ENCODE data around the gene SCFD2. TPM values are rescaled to one million over a fixed set of nuclear protein-coding genes. Genes with fewer than 3 reads are reported as not detected.

The SCFD2 gene
- total and polyA plus RNA-seq, 2 donors (not counting 3 experiments of a cell fraction or from before 2014, with no cell fraction given), result 12.3 to 22.8 TPM

DNA sequence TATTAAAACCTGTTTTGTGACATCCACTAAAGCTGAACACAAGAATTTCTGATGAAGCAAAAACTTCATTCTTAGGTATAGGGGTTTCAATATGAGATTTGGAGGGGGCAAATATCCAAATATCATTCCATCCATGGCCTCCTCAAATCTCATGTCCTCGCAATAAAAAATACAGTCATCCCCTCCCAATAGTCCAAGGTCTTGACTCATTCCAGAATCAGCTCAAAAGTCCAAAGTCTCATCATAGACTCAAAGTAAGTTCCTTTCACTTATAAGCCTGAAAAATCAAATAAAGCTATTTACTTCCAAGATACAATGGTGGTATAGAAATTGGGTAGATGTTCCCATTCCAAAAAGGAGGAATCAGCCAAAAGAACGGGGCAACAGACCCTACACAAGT is 213.4 kb downstream of the SCFD2 start:
- no peaks in the 10 kb centered on the region for H3K9me3 ChIP-seq (replicated peaks; ENCODE audit: control insufficient read depth, insufficient read depth, low read length)
- no peak overlapping the region for H3K4me2 ChIP-seq (ENCODE audit: insufficient read depth, low read length)
- H3K4me3 ChIP-seq (replicated peaks in 1 of 3; ENCODE audit: insufficient read depth in 1 of 3, low read depth in 1 of 3, low read length in 3 of 3), result no peak overlapping the region
- DNase-seq (ENCODE audit: low read depth, low spot score) (no peak), FAIRE-seq (no peak)
- no peaks in the 10 kb centered on the region for H3K36me3 ChIP-seq (ENCODE audit: control insufficient read depth in 2 of 2, extremely low read depth in 1 of 2, insufficient read depth in 2 of 2, low read length in 2 of 2)
- no peaks in the 10 kb centered on the region for H3K9me1 ChIP-seq (replicated peaks; ENCODE audit: control insufficient read depth, extremely low read depth, insufficient read depth, low read length)
- H3K4me1 ChIP-seq (ENCODE audit: control insufficient read depth, extremely low read depth, insufficient read depth, low read length), result no peaks in the 10 kb centered on the region
- ChIA-PET CTCF (interaction anchor here (0.9 to 1.1 kb wide), 2 partner anchors 45 to 139 kb away, joined by 3 to 4 read pairs; no protein-coding TSS in a partner anchor), POLR2A (no interaction called here)
- TF ChIP-seq JUN (IDR thresholded peaks at IDR 0.05; ENCODE audit: borderline replicate concordance, insufficient read depth, insufficient read length, low read depth) (no peak), MYC (IDR thresholded peaks at IDR 0.05; ENCODE audit: low read depth, low read length) (no peak), FOS (IDR thresholded peaks at IDR 0.05; ENCODE audit: borderline replicate concordance, insufficient read depth, low read length) (no peak), GATA2 (IDR thresholded peaks at IDR 0.05; ENCODE audit: insufficient read depth, insufficient read length, low read depth, low read length) (no peak), POLR2A (IDR thresholded peaks at IDR 0.05; ENCODE audit: low read depth, low read length) (no peak), EZH2 (IDR thresholded peaks at IDR 0.05; ENCODE audit: borderline replicate concordance, low read depth, low read length, severe bottlenecking) (no peak), POLR2AphosphoS5 (IDR thresholded peaks at IDR 0.05; ENCODE audit: insufficient read depth, low read depth, low read length) (no peak)
- TF ChIP-seq, protein P1, sequence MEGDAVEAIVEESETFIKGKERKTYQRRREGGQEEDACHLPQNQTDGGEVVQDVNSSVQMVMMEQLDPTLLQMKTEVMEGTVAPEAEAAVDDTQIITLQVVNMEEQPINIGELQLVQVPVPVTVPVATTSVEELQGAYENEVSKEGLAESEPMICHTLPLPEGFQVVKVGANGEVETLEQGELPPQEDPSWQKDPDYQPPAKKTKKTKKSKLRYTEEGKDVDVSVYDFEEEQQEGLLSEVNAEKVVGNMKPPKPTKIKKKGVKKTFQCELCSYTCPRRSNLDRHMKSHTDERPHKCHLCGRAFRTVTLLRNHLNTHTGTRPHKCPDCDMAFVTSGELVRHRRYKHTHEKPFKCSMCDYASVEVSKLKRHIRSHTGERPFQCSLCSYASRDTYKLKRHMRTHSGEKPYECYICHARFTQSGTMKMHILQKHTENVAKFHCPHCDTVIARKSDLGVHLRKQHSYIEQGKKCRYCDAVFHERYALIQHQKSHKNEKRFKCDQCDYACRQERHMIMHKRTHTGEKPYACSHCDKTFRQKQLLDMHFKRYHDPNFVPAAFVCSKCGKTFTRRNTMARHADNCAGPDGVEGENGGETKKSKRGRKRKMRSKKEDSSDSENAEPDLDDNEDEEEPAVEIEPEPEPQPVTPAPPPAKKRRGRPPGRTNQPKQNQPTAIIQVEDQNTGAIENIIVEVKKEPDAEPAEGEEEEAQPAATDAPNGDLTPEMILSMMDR (IDR thresholded peaks at IDR 0.05; ENCODE audit: extremely low read depth in 1 of 2, insufficient read depth in 1 of 2, low read depth in 1 of 2, low read length in 2 of 2), result no peak
- TF ChIP-seq, protein P2, sequence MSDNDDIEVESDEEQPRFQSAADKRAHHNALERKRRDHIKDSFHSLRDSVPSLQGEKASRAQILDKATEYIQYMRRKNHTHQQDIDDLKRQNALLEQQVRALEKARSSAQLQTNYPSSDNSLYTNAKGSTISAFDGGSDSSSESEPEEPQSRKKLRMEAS (IDR thresholded peaks at IDR 0.05; ENCODE audit: insufficient read depth, insufficient read length), result no peak
- no peaks in the 10 kb centered on the region for H3K79me2 ChIP-seq (ENCODE audit: control insufficient read depth, insufficient read depth, low read length)
- no peak overlapping the region for H3K27ac ChIP-seq (ENCODE audit: insufficient read depth, low read depth, low read length)
- no peak overlapping the region for H3K9ac ChIP-seq (replicated peaks; ENCODE audit: extremely low read depth, insufficient read depth, low read length)
- no peaks in the 10 kb centered on the region for H4K20me1 ChIP-seq (replicated peaks; ENCODE audit: control insufficient read depth, extremely low read depth, insufficient read depth, low read length)
- dilution Hi-C loops (cut with MboI; ENCODE audit: extremely low pct_ligation_motif_present, low sequenced_read_pairs), result no loop called here
- no TSS peak for BruUV-seq (replicated peaks)
- intact Hi-C loops (cut with micrococcal nuclease), result no loop called here
- no peak overlapping the region for H2AFZ ChIP-seq (ENCODE audit: low read depth, low read length)
- H3K27me3 ChIP-seq (ENCODE audit: control insufficient read depth in 2 of 2, insufficient read depth in 2 of 2, low read length in 2 of 2), result no peaks in the 10 kb centered on the region
